ENCODE measurements around the gene EPHB2. TPM values are rescaled to one million over a fixed set of nuclear protein-coding genes. Genes with fewer than 3 reads are reported as not detected.

EPHB2 gene
- total and polyA plus RNA-seq, 2 donors from 2014 or later = 3.0 to 9.5 TPM

GRCh38 chr1:22875841-22876240 lies 165.2 kb downstream of the EPHB2 start:
- H3K9me3 ChIP-seq (ENCODE audit: control insufficient read depth in 2 of 3, insufficient read depth in 1 of 3, low read length in 3 of 3) = peaks cover 0 to 2% (median 0%) of the 10 kb centered on the region in 3 donors
- intact Hi-C loops (cut with DNase I) = no loop called here
- H3K27me3 ChIP-seq (ENCODE audit: control insufficient read depth, insufficient read depth, low read length) = no peaks in the 10 kb centered on the region
- no peak overlapping the region for H3K27ac ChIP-seq (ENCODE audit: low read depth in 2 of 2, low read length in 2 of 2)
- no peak overlapping the region for H3K9ac ChIP-seq (ENCODE audit: low read length in 3 of 3)
- TF ChIP-seq, protein P1, sequence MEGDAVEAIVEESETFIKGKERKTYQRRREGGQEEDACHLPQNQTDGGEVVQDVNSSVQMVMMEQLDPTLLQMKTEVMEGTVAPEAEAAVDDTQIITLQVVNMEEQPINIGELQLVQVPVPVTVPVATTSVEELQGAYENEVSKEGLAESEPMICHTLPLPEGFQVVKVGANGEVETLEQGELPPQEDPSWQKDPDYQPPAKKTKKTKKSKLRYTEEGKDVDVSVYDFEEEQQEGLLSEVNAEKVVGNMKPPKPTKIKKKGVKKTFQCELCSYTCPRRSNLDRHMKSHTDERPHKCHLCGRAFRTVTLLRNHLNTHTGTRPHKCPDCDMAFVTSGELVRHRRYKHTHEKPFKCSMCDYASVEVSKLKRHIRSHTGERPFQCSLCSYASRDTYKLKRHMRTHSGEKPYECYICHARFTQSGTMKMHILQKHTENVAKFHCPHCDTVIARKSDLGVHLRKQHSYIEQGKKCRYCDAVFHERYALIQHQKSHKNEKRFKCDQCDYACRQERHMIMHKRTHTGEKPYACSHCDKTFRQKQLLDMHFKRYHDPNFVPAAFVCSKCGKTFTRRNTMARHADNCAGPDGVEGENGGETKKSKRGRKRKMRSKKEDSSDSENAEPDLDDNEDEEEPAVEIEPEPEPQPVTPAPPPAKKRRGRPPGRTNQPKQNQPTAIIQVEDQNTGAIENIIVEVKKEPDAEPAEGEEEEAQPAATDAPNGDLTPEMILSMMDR (IDR thresholded peaks at IDR 0.05; ENCODE audit: borderline replicate concordance, extremely low read depth, insufficient read depth) = no peak
- no peak overlapping the region for H3K4me3 ChIP-seq (ENCODE audit: low read length in 3 of 3)
- no peak for DNase-seq
- FAIRE-seq = no peak
- no peaks in the 10 kb centered on the region for H3K36me3 ChIP-seq (ENCODE audit: control insufficient read depth in 2 of 3, insufficient read depth in 3 of 3, low read length in 3 of 3)
- peaks cover 0 to 13% (median 2%) of the 10 kb centered on the region in 3 donors for H3K4me1 ChIP-seq (ENCODE audit: control insufficient read depth in 2 of 3, insufficient read depth in 2 of 3, low read depth in 1 of 3, low read length in 3 of 3)

DNA sequence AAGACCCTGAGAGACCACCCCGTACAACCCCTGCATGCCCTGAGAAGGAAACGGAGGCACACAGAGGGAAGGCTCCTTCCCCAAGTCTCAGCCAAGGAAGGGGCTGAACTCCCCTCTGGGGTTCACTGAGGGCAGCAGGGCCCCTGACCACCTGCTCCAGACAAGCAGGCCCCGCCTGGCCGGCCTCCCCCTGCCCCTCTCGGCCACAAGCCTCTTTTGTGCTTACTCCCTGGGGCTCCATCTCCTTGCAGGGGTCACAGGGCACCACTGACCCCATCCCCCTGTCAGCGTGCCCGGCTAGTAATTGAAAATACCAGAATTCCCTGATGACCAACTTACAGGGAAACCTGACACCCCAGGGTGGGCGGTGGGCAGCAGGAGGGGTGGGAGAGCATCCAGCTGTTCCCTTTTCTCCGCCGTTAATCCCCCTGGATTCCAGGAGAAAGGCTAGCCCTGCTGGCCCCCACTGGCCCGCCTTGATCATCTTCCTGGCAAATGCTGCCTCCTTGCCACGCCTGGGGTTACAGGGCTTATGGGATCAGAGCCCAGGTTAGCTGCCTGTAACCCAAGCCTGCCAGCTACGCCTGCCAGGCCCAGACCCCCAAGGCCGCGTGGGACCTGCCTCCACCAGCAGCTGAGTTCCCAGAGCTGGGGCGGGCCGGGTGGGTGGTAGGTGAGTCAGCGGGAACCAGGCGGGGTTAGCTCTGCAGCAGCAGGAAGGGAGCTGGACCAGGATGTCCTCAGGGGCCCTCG lies 165.9 kb downstream of the EPHB2 start:
- FAIRE-seq (no peak), DNase-seq (peak in 4 of 5 donors; percentile 64 to 77 (median 70))
- no peak overlapping the region for H3K4me3 ChIP-seq (ENCODE audit: low read length in 3 of 3)
- intact Hi-C loops (cut with DNase I) = no loop called here
- H3K36me3 ChIP-seq (ENCODE audit: control insufficient read depth in 2 of 3, insufficient read depth in 3 of 3, low read length in 3 of 3) = no peaks in the 10 kb centered on the region
- peaks cover 0 to 13% (median 0%) of the 10 kb centered on the region in 3 donors for H3K4me1 ChIP-seq (ENCODE audit: control insufficient read depth in 2 of 3, insufficient read depth in 2 of 3, low read depth in 1 of 3, low read length in 3 of 3)
- H3K9ac ChIP-seq (ENCODE audit: low read length in 3 of 3) = no peak overlapping the region
- peaks cover 0 to 2% (median 0%) of the 10 kb centered on the region in 3 donors for H3K9me3 ChIP-seq (ENCODE audit: control insufficient read depth in 2 of 3, insufficient read depth in 1 of 3, low read length in 3 of 3)
- H3K27me3 ChIP-seq (ENCODE audit: control insufficient read depth, insufficient read depth, low read length) = no peaks in the 10 kb centered on the region
- TF ChIP-seq, protein P1 (IDR thresholded peaks at IDR 0.05; ENCODE audit: borderline replicate concordance, extremely low read depth, insufficient read depth) = no peak
- no peak overlapping the region for H3K27ac ChIP-seq (ENCODE audit: low read depth in 2 of 2, low read length in 2 of 2)

GRCh38 chr1:22877112-22877915 lies 166.7 kb downstream of the EPHB2 start:
- peaks cover 0 to 10% (median 0%) of the 10 kb centered on the region in 3 donors for H3K4me1 ChIP-seq (ENCODE audit: control insufficient read depth in 2 of 3, insufficient read depth in 2 of 3, low read depth in 1 of 3, low read length in 3 of 3)
- DNase-seq (no peak), FAIRE-seq (no peak)
- no peak overlapping the region for H3K4me3 ChIP-seq (ENCODE audit: low read length in 3 of 3)
- H3K27me3 ChIP-seq (ENCODE audit: control insufficient read depth, insufficient read depth, low read length) = no peaks in the 10 kb centered on the region
- peaks cover 0 to 2% (median 0%) of the 10 kb centered on the region in 3 donors for H3K9me3 ChIP-seq (ENCODE audit: control insufficient read depth in 2 of 3, insufficient read depth in 1 of 3, low read length in 3 of 3)
- intact Hi-C loops (cut with DNase I) = no loop called here
- TF ChIP-seq, protein P1 (IDR thresholded peaks at IDR 0.05; ENCODE audit: borderline replicate concordance, extremely low read depth, insufficient read depth) = no peak
- H3K9ac ChIP-seq (ENCODE audit: low read length in 3 of 3) = no peak overlapping the region
- no peaks in the 10 kb centered on the region for H3K36me3 ChIP-seq (ENCODE audit: control insufficient read depth in 2 of 3, insufficient read depth in 3 of 3, low read length in 3 of 3)
- no peak overlapping the region for H3K27ac ChIP-seq (ENCODE audit: low read depth in 2 of 2, low read length in 2 of 2)

Data from kidney (tissue), 14 donors.